ENCODE data around the gene CNTN3.

Gene CNTN3

DNA sequence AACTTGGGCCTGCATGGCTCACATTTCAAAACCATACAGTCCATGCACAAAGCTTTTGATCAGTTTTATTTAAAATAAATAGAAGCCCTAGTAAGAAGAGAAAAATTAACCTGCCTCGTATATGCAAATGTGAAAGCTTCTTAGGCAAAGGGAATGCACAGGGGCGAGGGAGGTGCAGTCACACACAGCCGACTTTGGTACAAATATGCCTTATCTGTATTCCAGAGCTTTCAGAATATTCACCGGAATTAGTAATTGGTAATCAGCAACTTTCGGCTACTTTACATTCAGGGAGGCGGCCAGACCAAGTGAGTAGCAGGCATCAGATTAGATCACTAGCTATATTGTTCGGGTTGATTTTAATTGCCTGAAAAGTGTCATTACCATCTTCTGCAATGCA, 7.5 kb downstream of the CNTN3 start:
- DNase-seq, result no peak

GRCh38 chr3:74605437-74605836, 9.0 kb downstream of the CNTN3 start:
- no peak for DNase-seq

DNA sequence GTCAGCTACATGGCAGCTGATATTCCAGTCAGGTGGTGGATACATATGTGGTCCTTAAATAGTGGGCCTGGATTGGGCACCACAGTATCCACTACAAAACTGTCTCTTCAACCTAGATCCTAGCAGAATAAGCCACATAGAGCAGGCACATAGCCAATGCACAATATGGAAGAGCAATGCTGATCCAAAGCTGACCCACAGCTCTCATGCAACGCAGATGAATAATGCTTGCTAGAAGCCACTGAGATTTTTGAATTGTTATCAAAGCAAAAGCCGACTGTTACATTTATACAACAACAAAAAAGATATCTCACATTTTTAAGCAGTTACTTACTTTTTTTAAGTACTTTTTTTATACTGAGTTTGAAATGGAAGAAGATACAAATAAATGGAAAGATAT, 11.2 kb downstream of the CNTN3 start:
- no peak for DNase-seq

GRCh38 chr3:74602471-74602870, 12.0 kb downstream of the CNTN3 start:
- DNase-seq, result no peak

- DNase-seq, result no peak
These were observed 12.7 kb downstream of the CNTN3 start for GRCh38 chr3:74601793-74602192.

DNA sequence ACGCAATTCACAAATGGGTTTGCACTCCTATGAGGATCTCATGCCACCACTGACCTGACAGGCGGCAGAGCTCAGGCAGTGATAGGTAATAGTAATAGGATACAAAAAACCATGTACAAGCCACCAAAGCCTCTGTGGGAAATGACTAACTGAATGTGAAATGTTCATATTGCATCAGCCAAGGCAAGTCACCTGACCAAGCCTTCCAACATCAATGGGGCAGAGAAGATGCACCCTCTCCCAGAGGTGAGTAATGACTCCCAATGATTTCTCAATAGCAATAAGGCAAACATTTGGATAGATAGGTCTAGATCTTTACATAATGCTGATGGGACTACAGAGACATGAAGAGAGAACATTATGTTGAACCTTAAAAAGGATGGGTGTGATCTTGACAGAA, 14.9 kb downstream of the CNTN3 start:
- DNase-seq, result no peak

GRCh38 chr3:74593152-74593551, 21.3 kb downstream of the CNTN3 start:
- DNase-seq, result no peak

DNA sequence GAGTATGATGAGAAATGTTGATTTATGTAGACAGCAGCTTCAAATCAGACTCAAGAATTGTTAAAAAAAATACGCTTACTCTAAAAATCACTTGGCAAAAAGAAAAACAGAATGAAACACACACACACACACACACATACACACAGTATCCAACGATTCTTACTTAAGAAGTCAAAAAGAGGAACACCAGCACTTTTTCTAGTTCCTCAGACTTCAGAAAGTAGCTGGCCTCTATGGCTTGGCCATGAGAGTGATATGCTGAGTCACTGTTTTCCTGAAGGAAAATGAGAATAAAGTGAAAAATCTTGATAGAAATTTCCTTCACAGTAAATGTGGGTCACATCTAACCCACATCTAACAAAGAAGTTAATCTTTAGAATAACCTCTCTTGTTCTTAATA, 22.1 kb downstream of the CNTN3 start:
- DNase-seq, result no peak

DNA sequence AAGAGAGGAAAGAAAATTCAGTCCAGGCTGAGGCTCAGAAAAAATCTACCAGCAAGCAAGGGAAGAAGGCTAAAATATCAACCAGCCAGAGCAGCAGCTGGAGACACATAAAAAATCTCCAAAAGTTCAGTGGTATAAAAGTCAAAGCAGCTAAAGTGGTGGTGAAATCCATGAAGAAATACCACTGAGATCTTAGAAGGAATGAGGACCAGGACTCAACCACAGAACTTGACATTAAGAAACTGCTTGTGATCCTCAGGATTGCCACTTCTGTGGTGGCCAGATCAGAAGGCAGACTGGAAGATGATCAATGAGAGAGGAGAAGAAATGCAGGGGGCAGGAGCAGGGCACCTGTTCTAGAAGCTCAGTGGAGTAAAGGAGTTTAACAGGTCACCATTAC, 22.5 kb downstream of the CNTN3 start:
- DNase-seq, result no peak

DNA sequence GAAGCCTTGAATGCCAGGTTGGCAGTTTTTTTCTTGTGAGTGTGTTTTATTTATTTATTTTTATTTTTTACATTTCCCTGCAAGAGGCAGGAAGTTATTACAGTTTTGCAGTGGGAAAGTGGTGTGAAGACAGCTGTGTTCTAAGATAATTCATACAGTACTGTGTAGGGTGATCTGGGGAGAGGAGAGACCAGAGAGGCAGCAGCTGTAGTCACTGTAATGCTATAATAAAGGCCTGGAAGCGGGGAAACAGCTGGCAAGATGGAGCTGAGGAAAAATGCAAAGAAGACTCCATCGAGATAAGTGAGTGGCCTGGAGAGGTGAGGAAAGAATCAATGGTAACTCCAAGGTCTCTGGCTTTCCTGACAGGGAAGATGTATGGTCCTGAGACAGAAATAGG, 23.1 kb downstream of the CNTN3 start:
- no peak for DNase-seq

GRCh38 chr3:74590620-74591262, 23.7 kb downstream of the CNTN3 start:
- no peak for DNase-seq

GRCh38 chr3:74584782-74585181, 29.7 kb downstream of the CNTN3 start:
- DNase-seq, result no peak

DNA sequence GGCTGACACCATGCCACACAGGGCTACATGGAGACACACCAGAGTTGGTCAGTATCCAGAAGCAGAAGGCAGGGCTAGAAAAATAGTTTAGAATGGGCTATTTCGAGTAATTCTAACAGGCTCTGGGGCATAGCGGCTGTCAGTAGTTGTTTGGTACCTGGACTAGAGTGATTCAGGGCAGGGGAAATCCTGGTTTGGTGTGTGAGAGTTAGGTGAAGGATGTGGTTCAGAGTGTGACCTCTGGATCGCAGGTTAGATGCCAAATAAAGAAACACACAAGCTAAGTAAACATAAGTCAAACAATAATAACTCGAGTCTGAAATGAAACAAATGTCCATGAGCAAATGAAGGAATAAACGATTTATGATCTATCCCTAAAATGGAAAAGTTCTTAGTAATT, 31.5 kb downstream of the CNTN3 start:
- DNase-seq, result no peak

DNA sequence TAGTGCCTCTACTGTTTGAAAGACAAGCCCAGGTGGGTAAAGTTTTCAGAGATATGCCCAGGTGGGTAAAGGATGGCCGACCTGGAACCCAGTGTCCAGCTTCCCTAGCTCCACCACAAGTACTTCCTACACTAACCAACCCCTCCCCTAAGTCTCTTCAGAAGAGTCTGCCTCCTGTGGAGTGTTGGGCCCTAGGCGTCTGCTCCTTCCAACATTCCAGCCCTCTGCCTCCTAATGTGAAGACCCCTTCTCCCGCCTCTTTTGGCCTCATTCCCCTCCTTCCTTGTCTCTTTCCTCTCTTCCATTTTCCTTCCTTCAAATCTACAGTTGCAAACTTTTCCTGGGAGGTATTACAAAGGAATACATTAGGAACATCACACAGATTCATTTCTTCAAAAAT, 38.6 kb downstream of the CNTN3 start:
- DNase-seq, result no peak

GRCh38 chr3:74571118-74571517, 43.3 kb downstream of the CNTN3 start:
- no peak for DNase-seq

All from activated CD4-positive, alpha-beta T cell treated with anti-CD3 and anti-CD28 coated beads, Interleukin-2, amount 50 U/mL, for 16 hours (primary cell).